ENCODE measurements around the gene DZIP1L. TPM values are rescaled to one million over a fixed set of nuclear protein-coding genes. Genes with fewer than 3 reads are reported as not detected.

DZIP1L gene
- total and polyA plus RNA-seq, 2 donors from 2014 or later = 2.9 to 22.3 TPM

- no peak for FAIRE-seq
- Histone ChIP-seq H3K4me3 (ENCODE audit: low read length in 3 of 3) (no peak overlapping the region), H3K27ac (ENCODE audit: low read depth in 2 of 2, low read length in 2 of 2) (no peak overlapping the region), H3K9ac (ENCODE audit: low read length in 3 of 3) (no peak overlapping the region), H3K36me3 (ENCODE audit: control insufficient read depth in 2 of 3, insufficient read depth in 3 of 3, low read length in 3 of 3) (peaks cover 0 to 3% (median 0%) of the 10 kb centered on the region in 3 donors), H3K9me3 (ENCODE audit: control insufficient read depth in 2 of 3, insufficient read depth in 1 of 3, low read length in 3 of 3) (no peaks in the 10 kb centered on the region), H3K4me1 (ENCODE audit: control insufficient read depth in 2 of 3, insufficient read depth in 2 of 3, low read depth in 1 of 3, low read length in 3 of 3) (no peaks in the 10 kb centered on the region), H3K27me3 (ENCODE audit: control insufficient read depth, insufficient read depth, low read length) (no peaks in the 10 kb centered on the region)
- intact Hi-C loops (cut with DNase I) = no loop called here
- no peak for DNase-seq
- TF ChIP-seq CTCF (IDR thresholded peaks at IDR 0.05; ENCODE audit: borderline replicate concordance, extremely low read depth, insufficient read depth) = no peak
Measured at GRCh38 chr3:138019281-138020069, 95.9 kb downstream of the DZIP1L start.

DNA sequence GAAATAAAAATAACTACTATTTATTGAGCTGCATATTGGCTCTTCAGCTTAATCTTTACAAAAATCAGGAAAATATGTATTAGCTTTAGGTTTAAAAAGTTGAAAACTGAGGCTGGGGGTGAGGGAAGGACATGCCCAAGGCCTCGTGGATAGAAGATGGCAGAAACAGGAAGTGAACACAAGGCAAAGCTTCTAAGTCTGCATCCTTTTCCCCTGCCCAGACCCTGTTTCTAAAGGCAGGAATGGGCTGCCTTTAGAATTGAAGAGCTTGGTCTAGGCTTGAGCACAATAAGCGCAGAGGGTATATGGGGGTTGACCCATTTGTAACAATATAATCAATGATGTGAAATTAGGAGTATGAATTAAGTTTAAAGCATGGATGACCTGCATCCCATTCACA, 99.3 kb downstream of the DZIP1L start:
- Histone ChIP-seq H3K36me3 (ENCODE audit: control insufficient read depth in 2 of 3, insufficient read depth in 3 of 3, low read length in 3 of 3) (peaks cover 0 to 3% (median 0%) of the 10 kb centered on the region in 3 donors), H3K9me3 (ENCODE audit: control insufficient read depth in 2 of 3, insufficient read depth in 1 of 3, low read length in 3 of 3) (no peaks in the 10 kb centered on the region), H3K27ac (ENCODE audit: low read depth in 2 of 2, low read length in 2 of 2) (no peak overlapping the region), H3K9ac (ENCODE audit: low read length in 3 of 3) (no peak overlapping the region), H3K27me3 (ENCODE audit: control insufficient read depth, insufficient read depth, low read length) (no peaks in the 10 kb centered on the region), H3K4me1 (ENCODE audit: control insufficient read depth in 2 of 3, insufficient read depth in 2 of 3, low read depth in 1 of 3, low read length in 3 of 3) (no peaks in the 10 kb centered on the region), H3K4me3 (ENCODE audit: low read length in 3 of 3) (no peak overlapping the region)
- no peak for FAIRE-seq
- no peak for DNase-seq
- intact Hi-C loops (cut with DNase I) = no loop called here
- no peak for TF ChIP-seq CTCF (IDR thresholded peaks at IDR 0.05; ENCODE audit: borderline replicate concordance, extremely low read depth, insufficient read depth)

DNA sequence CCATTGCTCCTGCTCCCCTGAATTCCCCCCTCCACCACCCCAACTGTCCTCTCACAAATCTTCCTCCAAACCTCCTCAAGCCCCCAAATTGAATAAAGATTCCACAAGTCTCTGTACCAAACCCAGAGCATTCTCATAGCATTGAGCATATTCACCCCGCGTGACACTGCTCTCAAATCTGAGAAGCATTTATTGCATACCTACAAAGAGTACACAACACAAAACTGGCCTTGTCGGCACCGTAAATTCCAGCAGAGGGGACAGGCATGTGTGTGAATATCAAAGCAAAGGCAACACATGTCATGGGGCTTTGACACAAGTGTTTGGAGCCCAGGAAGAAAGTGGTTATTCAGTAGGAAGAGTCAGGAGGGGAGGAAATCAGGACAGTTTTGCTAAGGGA, 102.9 kb downstream of the DZIP1L start:
- FAIRE-seq (no peak), DNase-seq (no peak)
- intact Hi-C loops (cut with DNase I) = no loop called here
- no peak overlapping the region for H3K9ac ChIP-seq (ENCODE audit: low read length in 3 of 3)
- no peak overlapping the region for H3K27ac ChIP-seq (ENCODE audit: low read depth in 2 of 2, low read length in 2 of 2)
- H3K4me1 ChIP-seq (ENCODE audit: control insufficient read depth in 2 of 3, insufficient read depth in 2 of 3, low read depth in 1 of 3, low read length in 3 of 3) = no peaks in the 10 kb centered on the region
- no peaks in the 10 kb centered on the region for H3K9me3 ChIP-seq (ENCODE audit: control insufficient read depth in 2 of 3, insufficient read depth in 1 of 3, low read length in 3 of 3)
- peaks cover 0 to 3% (median 0%) of the 10 kb centered on the region in 3 donors for H3K36me3 ChIP-seq (ENCODE audit: control insufficient read depth in 2 of 3, insufficient read depth in 3 of 3, low read length in 3 of 3)
- no peaks in the 10 kb centered on the region for H3K27me3 ChIP-seq (ENCODE audit: control insufficient read depth, insufficient read depth, low read length)
- TF ChIP-seq CTCF (IDR thresholded peaks at IDR 0.05; ENCODE audit: borderline replicate concordance, extremely low read depth, insufficient read depth) = no peak
- H3K4me3 ChIP-seq (ENCODE audit: low read length in 3 of 3) = no peak overlapping the region

Other genes with a start within 250 kb of the DZIP1L start
- gene CLDN18, start 105.4 kb downstream of the DZIP1L start, total RNA-seq = not detected
- not detected for gene CLDN18, start 105.4 kb downstream of the DZIP1L start, polyA plus RNA-seq (ENCODE audit: insufficient read depth, low read depth, low replicate concordance)
- gene A4GNT, start 16.8 kb upstream of the DZIP1L start, total RNA-seq = not detected
- not detected for gene A4GNT, start 16.8 kb upstream of the DZIP1L start, polyA plus RNA-seq (ENCODE audit: insufficient read depth, low read depth, low replicate concordance)
- 18.9 TPM for gene DBR1, start 59.3 kb upstream of the DZIP1L start, total RNA-seq
- gene DBR1, start 59.3 kb upstream of the DZIP1L start, polyA plus RNA-seq (ENCODE audit: insufficient read depth, low read depth, low replicate concordance) = 8.5 TPM
- gene ARMC8, start 71.7 kb upstream of the DZIP1L start, total RNA-seq = 47.3 TPM
- gene ARMC8, start 71.7 kb upstream of the DZIP1L start, polyA plus RNA-seq (ENCODE audit: insufficient read depth, low read depth, low replicate concordance) = 17.1 TPM
- 3.5 TPM for gene NME9, start 214.2 kb upstream of the DZIP1L start, total RNA-seq
- gene NME9, start 214.2 kb upstream of the DZIP1L start, polyA plus RNA-seq (ENCODE audit: insufficient read depth, low read depth, low replicate concordance) = 0.73 TPM
- gene MRAS, start 233.0 kb upstream of the DZIP1L start, total RNA-seq = 106 TPM
- 30.9 TPM for gene MRAS, start 233.0 kb upstream of the DZIP1L start, polyA plus RNA-seq (ENCODE audit: insufficient read depth, low read depth, low replicate concordance)